ENCODE data around the gene ELP1.
"Not testable (repeated sequence)": the region's sequence is repeated elsewhere in the genome, so short reads cannot be mapped to it uniquely, and the experiment has no call there.

The ELP1 gene

GRCh38 chr9:108933718-108934322 is at the start of gene ELP1:
Gene ELP1 (minus strand): TSS chr9:108934124. CDS start chr9:108931146, 2,978 bp downstream.
- Histone ChIP-seq H3K27me3 (ENCODE audit: control insufficient read depth, insufficient read depth, low read length) (no peaks in the 10 kb centered on the region), H3K27ac (ENCODE audit: low read depth, low read length) (peak within 1 kb of the TSS; percentile 78), H3K4me3 (ENCODE audit: low read depth, low read length) (peak within 1 kb of the TSS; percentile 100), H3K4me1 (ENCODE audit: control insufficient read depth, insufficient read depth, low read length) (peaks cover 9% of the 10 kb centered on the region), H3K36me3 (ENCODE audit: control insufficient read depth, insufficient read depth, low read length) (peaks cover 9% of the 10 kb centered on the region), H3K9ac (ENCODE audit: low read length) (peak within 1 kb of the TSS; percentile 88), H3K9me3 (ENCODE audit: control insufficient read depth, insufficient read depth, low read depth, low read length) (no peaks in the 10 kb centered on the region)

GRCh38 chr9:108980893-108981292 is 47.0 kb upstream of the ELP1 start:
- Histone ChIP-seq H3K36me3 (ENCODE audit: control insufficient read depth, insufficient read depth, low read length) (peaks cover 39% of the 10 kb centered on the region), H3K4me1 (ENCODE audit: control insufficient read depth, insufficient read depth, low read length) (no peaks in the 10 kb centered on the region), H3K9me3 (ENCODE audit: control insufficient read depth, insufficient read depth, low read depth, low read length) (no peaks in the 10 kb centered on the region), H3K4me3 (ENCODE audit: low read depth, low read length) (no peak overlapping the region), H3K27ac (ENCODE audit: low read depth, low read length) (no peak overlapping the region), H3K27me3 (ENCODE audit: control insufficient read depth, insufficient read depth, low read length) (no peaks in the 10 kb centered on the region), H3K9ac (ENCODE audit: low read length) (no peak overlapping the region)

- Histone ChIP-seq H3K27ac (ENCODE audit: low read depth, low read length) (no peak overlapping the region), H3K27me3 (ENCODE audit: control insufficient read depth, insufficient read depth, low read length) (no peaks in the 10 kb centered on the region), H3K9me3 (ENCODE audit: control insufficient read depth, insufficient read depth, low read depth, low read length) (no peaks in the 10 kb centered on the region), H3K4me3 (ENCODE audit: low read depth, low read length) (no peak overlapping the region), H3K4me1 (ENCODE audit: control insufficient read depth, insufficient read depth, low read length) (no peaks in the 10 kb centered on the region), H3K9ac (ENCODE audit: low read length) (no peak overlapping the region), H3K36me3 (ENCODE audit: control insufficient read depth, insufficient read depth, low read length) (peaks cover 39% of the 10 kb centered on the region)
Measured at GRCh38 chr9:108978205-108978604, 44.3 kb upstream of the ELP1 start.

GRCh38 chr9:108973895-108974294 is 40.0 kb upstream of the ELP1 start:
- Histone ChIP-seq H3K9ac (ENCODE audit: low read length) (no peak overlapping the region), H3K4me1 (ENCODE audit: control insufficient read depth, insufficient read depth, low read length) (no peaks in the 10 kb centered on the region), H3K4me3 (ENCODE audit: low read depth, low read length) (no peak overlapping the region), H3K27ac (ENCODE audit: low read depth, low read length) (no peak overlapping the region), H3K36me3 (ENCODE audit: control insufficient read depth, insufficient read depth, low read length) (peaks cover 46% of the 10 kb centered on the region), H3K27me3 (ENCODE audit: control insufficient read depth, insufficient read depth, low read length) (no peaks in the 10 kb centered on the region), H3K9me3 (ENCODE audit: control insufficient read depth, insufficient read depth, low read depth, low read length) (no peaks in the 10 kb centered on the region; the same call in 1 of the 2 replicates)

- Histone ChIP-seq H3K4me3 (ENCODE audit: low read depth, low read length) (no peak overlapping the region), H3K36me3 (ENCODE audit: control insufficient read depth, insufficient read depth, low read length) (peaks cover 42% of the 10 kb centered on the region), H3K27me3 (ENCODE audit: control insufficient read depth, insufficient read depth, low read length) (no peaks in the 10 kb centered on the region), H3K27ac (ENCODE audit: low read depth, low read length) (no peak overlapping the region), H3K9me3 (ENCODE audit: control insufficient read depth, insufficient read depth, low read depth, low read length) (no peaks in the 10 kb centered on the region; the same call in 1 of the 2 replicates), H3K4me1 (ENCODE audit: control insufficient read depth, insufficient read depth, low read length) (no peaks in the 10 kb centered on the region), H3K9ac (ENCODE audit: low read length) (no peak overlapping the region)
Measured at GRCh38 chr9:108972626-108973209, 38.8 kb upstream of the ELP1 start.

GRCh38 chr9:108972186-108972585 is 38.3 kb upstream of the ELP1 start:
- Histone ChIP-seq H3K4me1 (ENCODE audit: control insufficient read depth, insufficient read depth, low read length) (no peaks in the 10 kb centered on the region), H3K27ac (ENCODE audit: low read depth, low read length) (no peak overlapping the region), H3K4me3 (ENCODE audit: low read depth, low read length) (no peak overlapping the region), H3K9ac (ENCODE audit: low read length) (no peak overlapping the region), H3K36me3 (ENCODE audit: control insufficient read depth, insufficient read depth, low read length) (peaks cover 42% of the 10 kb centered on the region), H3K9me3 (ENCODE audit: control insufficient read depth, insufficient read depth, low read depth, low read length) (no peaks in the 10 kb centered on the region; the same call in 1 of the 2 replicates), H3K27me3 (ENCODE audit: control insufficient read depth, insufficient read depth, low read length) (no peaks in the 10 kb centered on the region)

GRCh38 chr9:108971392-108971791 is 37.5 kb upstream of the ELP1 start:
- H3K27me3 ChIP-seq (ENCODE audit: control insufficient read depth, insufficient read depth, low read length); H3K27ac ChIP-seq (ENCODE audit: low read depth, low read length); H3K4me1 ChIP-seq (ENCODE audit: control insufficient read depth, insufficient read depth, low read length); H3K9ac ChIP-seq (ENCODE audit: low read length); H3K4me3 ChIP-seq (ENCODE audit: low read depth, low read length); H3K9me3 ChIP-seq (ENCODE audit: control insufficient read depth, insufficient read depth, low read depth, low read length): not testable (repeated sequence)
- H3K36me3 ChIP-seq (ENCODE audit: control insufficient read depth, insufficient read depth, low read length): peaks cover 39% of the 10 kb centered on the region

- no peaks in the 10 kb centered on the region for H3K27me3 ChIP-seq (ENCODE audit: control insufficient read depth, insufficient read depth, low read length)
- H3K36me3 ChIP-seq (ENCODE audit: control insufficient read depth, insufficient read depth, low read length): peaks cover 49% of the 10 kb centered on the region
- H3K9me3 ChIP-seq (ENCODE audit: control insufficient read depth, insufficient read depth, low read depth, low read length): no peaks in the 10 kb centered on the region; the same call in 1 of the 2 replicates
- no peaks in the 10 kb centered on the region for H3K4me1 ChIP-seq (ENCODE audit: control insufficient read depth, insufficient read depth, low read length)
- H3K4me3 ChIP-seq (ENCODE audit: low read depth, low read length): no peak overlapping the region
- no peak overlapping the region for H3K27ac ChIP-seq (ENCODE audit: low read depth, low read length)
- no peak overlapping the region for H3K9ac ChIP-seq (ENCODE audit: low read length)
Measured at GRCh38 chr9:108967916-108968315, 34.0 kb upstream of the ELP1 start.

GRCh38 chr9:108963459-108964143 is 29.7 kb upstream of the ELP1 start:
- Histone ChIP-seq H3K9ac (ENCODE audit: low read length) (no peak overlapping the region), H3K27me3 (ENCODE audit: control insufficient read depth, insufficient read depth, low read length) (no peaks in the 10 kb centered on the region), H3K4me1 (ENCODE audit: control insufficient read depth, insufficient read depth, low read length) (no peaks in the 10 kb centered on the region), H3K9me3 (ENCODE audit: control insufficient read depth, insufficient read depth, low read depth, low read length) (no peaks in the 10 kb centered on the region), H3K27ac (ENCODE audit: low read depth, low read length) (no peak overlapping the region), H3K4me3 (ENCODE audit: low read depth, low read length) (no peak overlapping the region), H3K36me3 (ENCODE audit: control insufficient read depth, insufficient read depth, low read length) (peaks cover 24% of the 10 kb centered on the region)

GRCh38 chr9:108961151-108961550 is 27.2 kb upstream of the ELP1 start:
- Histone ChIP-seq H3K4me3 (ENCODE audit: low read depth, low read length) (no peak overlapping the region), H3K27me3 (ENCODE audit: control insufficient read depth, insufficient read depth, low read length) (no peaks in the 10 kb centered on the region), H3K9ac (ENCODE audit: low read length) (no peak overlapping the region), H3K4me1 (ENCODE audit: control insufficient read depth, insufficient read depth, low read length) (no peaks in the 10 kb centered on the region), H3K36me3 (ENCODE audit: control insufficient read depth, insufficient read depth, low read length) (peaks cover 15% of the 10 kb centered on the region), H3K27ac (ENCODE audit: low read depth, low read length) (no peak overlapping the region), H3K9me3 (ENCODE audit: control insufficient read depth, insufficient read depth, low read depth, low read length) (no peaks in the 10 kb centered on the region)

GRCh38 chr9:108960331-108960730 is 26.4 kb upstream of the ELP1 start:
- Histone ChIP-seq H3K36me3 (ENCODE audit: control insufficient read depth, insufficient read depth, low read length) (peaks cover 7% of the 10 kb centered on the region), H3K27ac (ENCODE audit: low read depth, low read length) (no peak overlapping the region), H3K27me3 (ENCODE audit: control insufficient read depth, insufficient read depth, low read length) (no peaks in the 10 kb centered on the region), H3K4me3 (ENCODE audit: low read depth, low read length) (no peak overlapping the region), H3K9ac (ENCODE audit: low read length) (no peak overlapping the region), H3K4me1 (ENCODE audit: control insufficient read depth, insufficient read depth, low read length) (no peaks in the 10 kb centered on the region), H3K9me3 (ENCODE audit: control insufficient read depth, insufficient read depth, low read depth, low read length) (no peaks in the 10 kb centered on the region)
